ENCODE results near the gene NMT1.

NMT1 gene

DNA sequence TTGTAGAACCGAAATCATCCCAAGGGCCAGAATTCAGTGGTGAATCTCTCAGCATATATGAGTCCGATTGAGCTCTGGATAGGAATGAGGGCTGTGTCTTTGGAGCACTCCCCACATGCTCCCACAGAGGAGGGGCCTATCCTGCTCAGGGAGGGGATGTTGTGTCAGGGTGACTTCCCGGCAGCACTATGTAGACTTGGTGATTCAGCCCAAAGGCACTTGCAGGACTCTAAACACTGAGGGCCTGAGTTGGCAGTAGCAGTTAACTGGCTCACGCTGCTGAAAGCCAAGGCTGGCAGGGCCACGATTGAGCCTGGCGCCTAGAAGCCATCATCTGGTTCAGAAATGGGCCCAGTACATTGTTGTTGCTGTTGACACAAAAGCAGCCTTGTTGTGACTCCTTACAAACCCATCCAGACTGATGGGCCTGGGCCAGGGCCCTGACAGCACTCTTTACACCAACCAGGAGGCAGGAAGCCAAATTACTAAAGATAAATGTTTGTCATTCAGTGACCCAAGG lies 31.9 kb downstream of the NMT1 start:
- Histone ChIP-seq H3K27ac (ENCODE audit: extremely low read depth, low read depth, low read length) (no peak overlapping the region), H3K9me3 (ENCODE audit: control insufficient read depth, insufficient read depth, low read depth, low read length) (no peaks in the 10 kb centered on the region), H3K36me3 (ENCODE audit: control insufficient read depth in 2 of 2, insufficient read depth in 1 of 2, low read length in 2 of 2) (peaks cover 74 to 96% of the 10 kb centered on the region in 2 experiments), H3K4me1 (ENCODE audit: control insufficient read depth, insufficient read depth, low read length) (no peaks in the 10 kb centered on the region), H3K4me3 (ENCODE audit: low read depth, low read length) (no peak overlapping the region)
- ChIA-PET POLR2A (no interaction called here), CTCF (interaction anchor here (0.7 to 2.7 kb wide), 3 partner anchors 23 to 173 kb away, joined by 3 to 7 read pairs (median 5); partner anchors contain the start of gene ACBD4)
- TF ChIP-seq ZNF473 (tag by site-specific recombination; IDR thresholded peaks at IDR 0.05) (no peak), ZBTB21 (tag by site-specific recombination; IDR thresholded peaks at IDR 0.05) (no peak), ZNF221 (tag by site-specific recombination; IDR thresholded peaks at IDR 0.05; ENCODE audit: borderline replicate concordance) (no peak), ZNF23 (tag by site-specific recombination; IDR thresholded peaks at IDR 0.05; ENCODE audit: borderline replicate concordance) (no peak), ZNF560 (tag by site-specific recombination; IDR thresholded peaks at IDR 0.05; ENCODE audit: borderline replicate concordance) (no peak), ZNF175 (tag by site-specific recombination; IDR thresholded peaks at IDR 0.05) (no peak), KLF16 (tag by site-specific recombination; IDR thresholded peaks at IDR 0.05) (no peak), KLF9 (tag by site-specific recombination; IDR thresholded peaks at IDR 0.05; ENCODE audit: low read depth) (no peak), ZNF664 (tag by site-specific recombination; IDR thresholded peaks at IDR 0.05) (no peak)
- TF ChIP-seq, protein P1, sequence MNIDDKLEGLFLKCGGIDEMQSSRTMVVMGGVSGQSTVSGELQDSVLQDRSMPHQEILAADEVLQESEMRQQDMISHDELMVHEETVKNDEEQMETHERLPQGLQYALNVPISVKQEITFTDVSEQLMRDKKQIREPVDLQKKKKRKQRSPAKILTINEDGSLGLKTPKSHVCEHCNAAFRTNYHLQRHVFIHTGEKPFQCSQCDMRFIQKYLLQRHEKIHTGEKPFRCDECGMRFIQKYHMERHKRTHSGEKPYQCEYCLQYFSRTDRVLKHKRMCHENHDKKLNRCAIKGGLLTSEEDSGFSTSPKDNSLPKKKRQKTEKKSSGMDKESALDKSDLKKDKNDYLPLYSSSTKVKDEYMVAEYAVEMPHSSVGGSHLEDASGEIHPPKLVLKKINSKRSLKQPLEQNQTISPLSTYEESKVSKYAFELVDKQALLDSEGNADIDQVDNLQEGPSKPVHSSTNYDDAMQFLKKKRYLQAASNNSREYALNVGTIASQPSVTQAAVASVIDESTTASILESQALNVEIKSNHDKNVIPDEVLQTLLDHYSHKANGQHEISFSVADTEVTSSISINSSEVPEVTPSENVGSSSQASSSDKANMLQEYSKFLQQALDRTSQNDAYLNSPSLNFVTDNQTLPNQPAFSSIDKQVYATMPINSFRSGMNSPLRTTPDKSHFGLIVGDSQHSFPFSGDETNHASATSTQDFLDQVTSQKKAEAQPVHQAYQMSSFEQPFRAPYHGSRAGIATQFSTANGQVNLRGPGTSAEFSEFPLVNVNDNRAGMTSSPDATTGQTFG (tag by site-specific recombination; IDR thresholded peaks at IDR 0.05; ENCODE audit: borderline replicate concordance): no peak

GRCh38 chr17:45093444-45094110 lies 32.5 kb downstream of the NMT1 start:
- ChIA-PET POLR2A (no interaction called here), CTCF (interaction anchor here (0.6 to 2.7 kb wide), 5 partner anchors 23 to 1125 kb away, joined by 3 to 7 read pairs (median 3); partner anchors contain the start of gene ACBD4)
- no peak overlapping the region for H3K27ac ChIP-seq (ENCODE audit: extremely low read depth, low read depth, low read length)
- peaks cover 67 to 96% of the 10 kb centered on the region in 2 experiments for H3K36me3 ChIP-seq (ENCODE audit: control insufficient read depth in 2 of 2, insufficient read depth in 1 of 2, low read length in 2 of 2)
- H3K9me3 ChIP-seq (ENCODE audit: control insufficient read depth, insufficient read depth, low read depth, low read length): no peaks in the 10 kb centered on the region
- no peak overlapping the region for H3K4me3 ChIP-seq (ENCODE audit: low read depth, low read length)
- no peaks in the 10 kb centered on the region for H3K4me1 ChIP-seq (ENCODE audit: control insufficient read depth, insufficient read depth, low read length)
- TF ChIP-seq GFI1B (tag by site-specific recombination; IDR thresholded peaks at IDR 0.05): no peak
- no peak for TF ChIP-seq EGR2 (tag by site-specific recombination; IDR thresholded peaks at IDR 0.05; ENCODE audit: low read depth)
- no peak for TF ChIP-seq HOXD13 (CRISPR knock-in tag; IDR thresholded peaks at IDR 0.05; ENCODE audit: borderline replicate concordance)
- TF ChIP-seq, protein P2, sequence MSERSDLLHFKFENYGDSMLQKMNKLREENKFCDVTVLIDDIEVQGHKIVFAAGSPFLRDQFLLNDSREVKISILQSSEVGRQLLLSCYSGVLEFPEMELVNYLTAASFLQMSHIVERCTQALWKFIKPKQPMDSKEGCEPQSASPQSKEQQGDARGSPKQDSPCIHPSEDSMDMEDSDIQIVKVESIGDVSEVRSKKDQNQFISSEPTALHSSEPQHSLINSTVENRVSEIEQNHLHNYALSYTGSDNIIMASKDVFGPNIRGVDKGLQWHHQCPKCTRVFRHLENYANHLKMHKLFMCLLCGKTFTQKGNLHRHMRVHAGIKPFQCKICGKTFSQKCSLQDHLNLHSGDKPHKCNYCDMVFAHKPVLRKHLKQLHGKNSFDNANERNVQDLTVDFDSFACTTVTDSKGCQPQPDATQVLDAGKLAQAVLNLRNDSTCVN (tag by site-specific recombination; optimal IDR thresholded peaks at IDR 0.05): no peak
- TF ChIP-seq MEIS1 (CRISPR knock-in tag; IDR thresholded peaks at IDR 0.05; ENCODE audit: borderline replicate concordance): no peak
- no peak for TF ChIP-seq ZNF561 (tag by site-specific recombination; IDR thresholded peaks at IDR 0.05; ENCODE audit: borderline replicate concordance)
- no peak for TF ChIP-seq SCRT2 (tag by site-specific recombination; IDR thresholded peaks at IDR 0.05)
- TF ChIP-seq PRDM4 (tag by site-specific recombination; IDR thresholded peaks at IDR 0.05): no peak
- no peak for TF ChIP-seq ELK4 (IDR thresholded peaks at IDR 0.05; ENCODE audit: borderline replicate concordance, low read depth, low read length)
- TF ChIP-seq SETDB1 (IDR thresholded peaks at IDR 0.05; ENCODE audit: insufficient read length, low read length): no peak
- TF ChIP-seq ZNF184 (tag by site-specific recombination; IDR thresholded peaks at IDR 0.05): no peak
- no peak for TF ChIP-seq ZBTB17 (tag by site-specific recombination; IDR thresholded peaks at IDR 0.05)
- TF ChIP-seq ZNF248 (tag by site-specific recombination; IDR thresholded peaks at IDR 0.05): no peak
- TF ChIP-seq BCL11B (tag by site-specific recombination; IDR thresholded peaks at IDR 0.05; ENCODE audit: low read depth): no peak
- TF ChIP-seq, protein P3, sequence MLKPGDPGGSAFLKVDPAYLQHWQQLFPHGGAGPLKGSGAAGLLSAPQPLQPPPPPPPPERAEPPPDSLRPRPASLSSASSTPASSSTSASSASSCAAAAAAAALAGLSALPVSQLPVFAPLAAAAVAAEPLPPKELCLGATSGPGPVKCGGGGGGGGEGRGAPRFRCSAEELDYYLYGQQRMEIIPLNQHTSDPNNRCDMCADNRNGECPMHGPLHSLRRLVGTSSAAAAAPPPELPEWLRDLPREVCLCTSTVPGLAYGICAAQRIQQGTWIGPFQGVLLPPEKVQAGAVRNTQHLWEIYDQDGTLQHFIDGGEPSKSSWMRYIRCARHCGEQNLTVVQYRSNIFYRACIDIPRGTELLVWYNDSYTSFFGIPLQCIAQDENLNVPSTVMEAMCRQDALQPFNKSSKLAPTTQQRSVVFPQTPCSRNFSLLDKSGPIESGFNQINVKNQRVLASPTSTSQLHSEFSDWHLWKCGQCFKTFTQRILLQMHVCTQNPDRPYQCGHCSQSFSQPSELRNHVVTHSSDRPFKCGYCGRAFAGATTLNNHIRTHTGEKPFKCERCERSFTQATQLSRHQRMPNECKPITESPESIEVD (tag by site-specific recombination; IDR thresholded peaks at IDR 0.05): no peak

Measured in HEK293 (cell line).